ENCODE measurements around the gene CFAP68.

GRCh38 chr11:111882202-111882601 lies 2.9 kb downstream of the CFAP68 start:
- TF ChIP-seq CTCF (conservative IDR thresholded peaks at IDR 0.05; ENCODE audit: low read depth in 2 of 2): no peak
- no peak for TF ChIP-seq EZH2 (IDR thresholded peaks at IDR 0.05; ENCODE audit: low read depth, unreplicated experiment)
- no peak for TF ChIP-seq POLR2AphosphoS5 (IDR thresholded peaks at IDR 0.05; ENCODE audit: low read depth)
- TF ChIP-seq REST (IDR thresholded peaks at IDR 0.05; ENCODE audit: unreplicated experiment): no peak
- no peak for TF ChIP-seq EZH2phosphoT487 (IDR thresholded peaks at IDR 0.05; ENCODE audit: unreplicated experiment)
- no peak for TF ChIP-seq ZNF331 (CRISPR knock-in tag; IDR thresholded peaks at IDR 0.05; ENCODE audit: low read depth)
- TF ChIP-seq CREB1 (CRISPR knock-in tag; IDR thresholded peaks at IDR 0.05; ENCODE audit: low read depth): no peak

All from GM23338 (cell line).